Panc1 (cell line): ENCODE results near the gene ANO3. TPM values are rescaled to one million over a fixed set of nuclear protein-coding genes. Genes with fewer than 3 reads are reported as not detected.

Experiments used
- ATAC-seq: fragments of 200-7000 bp; cut with Tn5 transposase; 2 replicates; pipeline ENCODE4 v1.9.1; 2020; ENCODE audit warnings: mild to moderate bottlenecking, moderate library complexity
- BruUV-seq: library from RNA; stranded (reverse); fragments of 400-500 nt; replicated peaks from 2 replicates; lab custom pipeline; 2021; lab: Mats Ljungman, UMichigan
- CTCF ChIA-PET: fragments of 300-600 bp; sonication (Branson Sonifier 250); formaldehyde crosslinking; loops from one replicate; lab custom pipeline; 2022; ENCODE audit warnings: antibody characterized with exemption; lab: Charles Lee
- POLR2A ChIA-PET: fragments of 300-600 bp; sonication (Branson Sonifier 250); formaldehyde crosslinking; loops from one replicate; lab custom pipeline; 2022; ENCODE audit warnings: antibody characterized with exemption; lab: Charles Lee
- DNase-seq: peaks from one replicate; pipeline ENCODE4 v3.0.0-alpha.2; 2010; ENCODE audit warnings: low read depth, low spot score
- H3K27ac ChIP-seq: 2 replicates; pipeline ENCODE4 v1.5.1; 2011; ENCODE audit warnings: mild to moderate bottlenecking, low read length, inconsistent platforms
- H3K27me3 ChIP-seq: fragments of 200-500 bp; sonication (Bioruptor generic); 2 replicates; pipeline ENCODE4 v1.6.0; 2014; ENCODE audit warnings: low read length, inconsistent platforms; ENCODE audit not compliant: control insufficient read depth, insufficient read depth
- H3K36me3 ChIP-seq: fragments of 200-500 bp; sonication (Bioruptor generic); 2 replicates; pipeline ENCODE4 v1.5.1; 2014; ENCODE audit warnings: inconsistent platforms, mild to moderate bottlenecking, low read length, moderate library complexity; ENCODE audit not compliant: control insufficient read depth, insufficient read depth
- H3K4me1 ChIP-seq: 2 replicates; pipeline ENCODE4 v1.5.1; 2011; ENCODE audit warnings: inconsistent platforms, mild to moderate bottlenecking, low read length, moderate library complexity; ENCODE audit not compliant: control insufficient read depth, insufficient read depth
- H3K4me3 ChIP-seq, 2 experiments: 2 replicates each; pipeline ENCODE4 v1.5.1; 2011 to 2012; ENCODE audit warnings: low read depth in 2 of 2, low read length in 2 of 2, mild to moderate bottlenecking in 2 of 2, inconsistent platforms in 1 of 2, moderate library complexity in 1 of 2
- H3K9me3 ChIP-seq: fragments of 200-500 bp; sonication (Bioruptor generic); 2 replicates; pipeline ENCODE4 v1.5.1; 2014; ENCODE audit warnings: low read depth, mild to moderate bottlenecking, inconsistent platforms, low read length, moderate library complexity; ENCODE audit not compliant: control insufficient read depth, insufficient read depth
- POLR2AphosphoS5 ChIP-seq: IDR thresholded peaks from 2 replicates; pipeline ENCODE4 v1.6.1; 2012; ENCODE audit warnings: mild to moderate bottlenecking, low read depth, low read length, moderate library complexity
- SIN3A ChIP-seq: IDR thresholded peaks from 2 replicates; pipeline ENCODE4 v1.6.1; 2012; ENCODE audit warnings: low read depth, mild to moderate bottlenecking, low read length, moderate library complexity, borderline replicate concordance; ENCODE audit not compliant: insufficient read depth
- TCF7L2 ChIP-seq: IDR thresholded peaks from 2 replicates; pipeline ENCODE4 v1.6.1; 2011; ENCODE audit warnings: mild to moderate bottlenecking, low read depth, low read length, inconsistent platforms
- in situ Hi-C: cut with HindIII; loops from 2 replicates; pipeline ENCODE4 v1.10.0; 2016; ENCODE audit warnings: low sequenced_read_pairs, low pct_unique_long_range_greater_than_20kb
- intact Hi-C: fragments of 100-400 bp; cut with micrococcal nuclease; formaldehyde crosslinking; loops from one replicate; pipeline ENCODE4 v1.10.0; 2022; ENCODE audit not compliant: unreplicated experiment
- total RNA-seq: library from RNA; stranded (reverse); gene quantifications from one replicate; pipeline ENCODE4 v1.2.1, GENCODE V29; 2021; ENCODE audit not compliant: unreplicated experiment
- TF ChIP-seq, protein P1 (sequence below), 2 experiments: IDR thresholded peaks; 2 replicates each; pipeline ENCODE4 v1.6.1; 2011 to 2012; ENCODE audit warnings: low read depth in 2 of 2, control low read depth in 1 of 2, low read length in 1 of 2, mild to moderate bottlenecking in 1 of 2, moderate library complexity in 1 of 2; ENCODE audit not compliant: insufficient read depth in 1 of 2
- TF ChIP-seq, protein P2 (sequence below): fragments of 450-650 bp; IDR thresholded peaks from 2 replicates; pipeline ENCODE4 v1.5.1; 2017; ENCODE audit warnings: mild to moderate bottlenecking

ANO3 gene
- total RNA-seq, 1 experiment from 2014 or later = not detected

- CTCF ChIA-PET = no interaction called here
- DNase-seq (no peak), ATAC-seq (no peak)
- intact Hi-C loops (loop anchor here (5.0 kb wide), 1 partner anchor 872 kb away; no protein-coding TSS in a partner anchor), in situ Hi-C loops (no loop called here)
- BruUV-seq = no TSS peak
- POLR2A ChIA-PET = no interaction called here
- no peaks in the 10 kb centered on the region for H3K27me3 ChIP-seq
- H3K4me1 ChIP-seq = no peaks in the 10 kb centered on the region
- H3K27ac ChIP-seq = no peak overlapping the region
- H3K36me3 ChIP-seq = no peaks in the 10 kb centered on the region
- H3K4me3 ChIP-seq = no peak overlapping the region
- no peak for TF ChIP-seq TCF7L2
- no peak for TF ChIP-seq SIN3A
- no peak for TF ChIP-seq POLR2AphosphoS5
- TF ChIP-seq, protein P1, sequence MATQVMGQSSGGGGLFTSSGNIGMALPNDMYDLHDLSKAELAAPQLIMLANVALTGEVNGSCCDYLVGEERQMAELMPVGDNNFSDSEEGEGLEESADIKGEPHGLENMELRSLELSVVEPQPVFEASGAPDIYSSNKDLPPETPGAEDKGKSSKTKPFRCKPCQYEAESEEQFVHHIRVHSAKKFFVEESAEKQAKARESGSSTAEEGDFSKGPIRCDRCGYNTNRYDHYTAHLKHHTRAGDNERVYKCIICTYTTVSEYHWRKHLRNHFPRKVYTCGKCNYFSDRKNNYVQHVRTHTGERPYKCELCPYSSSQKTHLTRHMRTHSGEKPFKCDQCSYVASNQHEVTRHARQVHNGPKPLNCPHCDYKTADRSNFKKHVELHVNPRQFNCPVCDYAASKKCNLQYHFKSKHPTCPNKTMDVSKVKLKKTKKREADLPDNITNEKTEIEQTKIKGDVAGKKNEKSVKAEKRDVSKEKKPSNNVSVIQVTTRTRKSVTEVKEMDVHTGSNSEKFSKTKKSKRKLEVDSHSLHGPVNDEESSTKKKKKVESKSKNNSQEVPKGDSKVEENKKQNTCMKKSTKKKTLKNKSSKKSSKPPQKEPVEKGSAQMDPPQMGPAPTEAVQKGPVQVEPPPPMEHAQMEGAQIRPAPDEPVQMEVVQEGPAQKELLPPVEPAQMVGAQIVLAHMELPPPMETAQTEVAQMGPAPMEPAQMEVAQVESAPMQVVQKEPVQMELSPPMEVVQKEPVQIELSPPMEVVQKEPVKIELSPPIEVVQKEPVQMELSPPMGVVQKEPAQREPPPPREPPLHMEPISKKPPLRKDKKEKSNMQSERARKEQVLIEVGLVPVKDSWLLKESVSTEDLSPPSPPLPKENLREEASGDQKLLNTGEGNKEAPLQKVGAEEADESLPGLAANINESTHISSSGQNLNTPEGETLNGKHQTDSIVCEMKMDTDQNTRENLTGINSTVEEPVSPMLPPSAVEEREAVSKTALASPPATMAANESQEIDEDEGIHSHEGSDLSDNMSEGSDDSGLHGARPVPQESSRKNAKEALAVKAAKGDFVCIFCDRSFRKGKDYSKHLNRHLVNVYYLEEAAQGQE (IDR thresholded peaks at IDR 0.05; ENCODE audit: insufficient read depth in 1 of 2, low read depth in 2 of 2, low read length in 1 of 2) = no peak
- TF ChIP-seq, protein P2, sequence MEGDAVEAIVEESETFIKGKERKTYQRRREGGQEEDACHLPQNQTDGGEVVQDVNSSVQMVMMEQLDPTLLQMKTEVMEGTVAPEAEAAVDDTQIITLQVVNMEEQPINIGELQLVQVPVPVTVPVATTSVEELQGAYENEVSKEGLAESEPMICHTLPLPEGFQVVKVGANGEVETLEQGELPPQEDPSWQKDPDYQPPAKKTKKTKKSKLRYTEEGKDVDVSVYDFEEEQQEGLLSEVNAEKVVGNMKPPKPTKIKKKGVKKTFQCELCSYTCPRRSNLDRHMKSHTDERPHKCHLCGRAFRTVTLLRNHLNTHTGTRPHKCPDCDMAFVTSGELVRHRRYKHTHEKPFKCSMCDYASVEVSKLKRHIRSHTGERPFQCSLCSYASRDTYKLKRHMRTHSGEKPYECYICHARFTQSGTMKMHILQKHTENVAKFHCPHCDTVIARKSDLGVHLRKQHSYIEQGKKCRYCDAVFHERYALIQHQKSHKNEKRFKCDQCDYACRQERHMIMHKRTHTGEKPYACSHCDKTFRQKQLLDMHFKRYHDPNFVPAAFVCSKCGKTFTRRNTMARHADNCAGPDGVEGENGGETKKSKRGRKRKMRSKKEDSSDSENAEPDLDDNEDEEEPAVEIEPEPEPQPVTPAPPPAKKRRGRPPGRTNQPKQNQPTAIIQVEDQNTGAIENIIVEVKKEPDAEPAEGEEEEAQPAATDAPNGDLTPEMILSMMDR = no peak
- H3K9me3 ChIP-seq = no peaks in the 10 kb centered on the region
Measured at GRCh38 chr11:26285608-26286007, 46.3 kb upstream of the ANO3 start.

DNA sequence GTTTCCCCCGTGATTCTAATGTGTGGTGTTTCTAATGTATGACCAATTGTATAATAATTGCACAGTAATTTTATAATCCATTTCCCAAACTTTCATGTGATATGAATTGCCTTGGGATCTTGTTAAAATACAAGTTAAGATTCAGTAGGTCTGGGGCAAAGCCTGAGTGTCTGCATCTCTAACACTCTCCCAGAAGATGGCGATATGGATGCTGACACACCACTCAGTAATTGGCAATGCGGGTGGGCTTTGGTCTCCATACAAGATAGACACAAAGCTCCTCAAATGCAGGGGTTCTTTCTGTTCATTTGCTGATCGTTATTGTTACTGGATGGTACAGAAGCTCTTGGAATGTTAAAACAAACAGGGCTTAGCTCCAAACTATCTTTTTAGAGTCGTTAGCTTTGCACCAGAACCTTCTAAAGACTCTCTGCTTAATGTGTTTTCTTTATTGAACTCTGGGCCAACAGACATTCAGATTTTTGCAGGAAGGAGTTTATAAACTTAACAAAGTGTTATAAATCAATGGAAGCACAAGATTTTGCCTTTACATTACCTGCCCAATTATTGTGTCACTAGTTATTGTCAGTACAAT lies 45.4 kb upstream of the ANO3 start:
- no peak overlapping the region for H3K27ac ChIP-seq
- no peaks in the 10 kb centered on the region for H3K27me3 ChIP-seq
- DNase-seq = no peak
- H3K36me3 ChIP-seq = no peaks in the 10 kb centered on the region
- CTCF ChIA-PET = no interaction called here
- intact Hi-C loops (loop anchor here (5.0 kb wide), 1 partner anchor 871 kb away; no protein-coding TSS in a partner anchor), in situ Hi-C loops (no loop called here)
- no TSS peak for BruUV-seq
- POLR2A ChIA-PET = no interaction called here
- H3K4me3 ChIP-seq = no peak overlapping the region
- H3K9me3 ChIP-seq = no peaks in the 10 kb centered on the region
- no peaks in the 10 kb centered on the region for H3K4me1 ChIP-seq
- ATAC-seq = 0 out of 2 replicates have a peak, but pooled peaks have one; percentile 69
- TF ChIP-seq SIN3A (no peak), POLR2AphosphoS5 (no peak), TCF7L2 (no peak)
- TF ChIP-seq, protein P1 (IDR thresholded peaks at IDR 0.05; ENCODE audit: insufficient read depth in 1 of 2, low read depth in 2 of 2, low read length in 1 of 2) = no peak
- TF ChIP-seq, protein P2 = peak; percentile 71
